ENCODE data around the gene EEF1AKMT2. TPM values are rescaled to one million over a fixed set of nuclear protein-coding genes. Genes with fewer than 3 reads are reported as not detected.

EEF1AKMT2 gene
- total RNA-seq, 2 experiments from 2014 or later = 22.3 to 26.3 TPM

DNA sequence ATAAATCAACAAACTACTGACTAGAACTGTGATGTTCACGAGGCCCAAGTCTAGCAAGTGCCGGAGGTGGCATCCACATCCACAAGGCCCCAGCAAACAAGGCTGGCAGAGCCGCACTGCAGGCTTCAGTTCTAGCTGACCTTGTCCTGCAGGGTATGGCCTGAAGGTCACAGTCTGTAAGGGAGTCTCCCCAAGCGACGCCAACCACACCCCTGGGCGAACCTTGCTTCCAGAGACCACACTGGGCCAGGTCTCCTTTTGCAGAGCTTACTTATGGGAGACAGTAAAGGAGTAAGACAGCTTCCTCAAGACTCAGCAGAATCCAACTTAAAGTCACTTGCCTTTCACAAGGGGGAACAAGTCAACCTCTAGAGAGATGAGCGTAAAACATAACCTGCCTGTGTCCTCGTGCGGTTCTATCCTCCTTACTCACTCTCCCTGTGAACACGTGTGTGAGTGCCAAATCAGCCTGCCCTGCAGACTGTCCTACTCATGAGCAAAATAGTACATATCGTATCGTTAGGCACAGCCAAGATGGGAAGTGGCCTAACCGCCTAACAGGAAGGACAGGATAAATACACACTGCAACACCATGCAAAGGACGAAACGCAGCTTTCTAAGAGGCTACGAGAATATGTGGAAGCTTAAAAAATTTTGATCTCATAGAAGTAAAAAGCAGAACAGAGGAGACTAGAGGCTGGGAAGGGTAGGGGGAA is 70.2 kb downstream of the EEF1AKMT2 start:
- Mint-ChIP-seq H3K4me3 (no peak overlapping the region), H3K4me1 (peaks cover 93% of the 10 kb centered on the region)
- ATAC-seq = no peak

DNA sequence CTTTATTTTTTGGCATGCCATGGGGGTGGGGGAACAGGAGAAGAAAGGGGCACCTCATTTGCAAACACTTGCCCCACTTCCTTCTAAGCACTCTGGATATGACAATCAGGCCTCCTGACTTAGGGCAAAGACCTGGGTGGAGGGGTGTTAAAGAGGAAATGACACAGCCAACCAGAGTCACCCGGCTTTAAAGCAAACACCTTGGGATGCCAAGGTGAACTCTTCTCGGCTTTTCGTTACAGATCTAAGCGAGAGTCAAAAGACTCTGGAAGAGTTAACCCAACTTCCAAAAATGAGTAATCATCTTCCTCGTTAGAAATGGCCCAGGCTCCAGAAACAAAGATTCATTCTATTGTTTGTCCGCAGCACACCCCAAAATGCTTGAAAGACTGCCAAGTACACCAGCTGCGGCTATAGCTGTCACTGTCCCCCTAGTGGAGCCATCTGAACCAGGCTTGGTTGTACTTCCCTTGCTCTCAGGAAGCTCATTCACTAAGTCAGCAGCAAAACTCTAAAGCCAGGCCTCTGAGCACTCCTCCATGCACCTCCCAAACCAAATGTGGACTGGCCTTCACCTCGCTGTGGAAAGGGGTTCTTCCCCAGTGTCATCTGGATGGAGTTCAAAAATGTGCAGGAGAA is 72.4 kb downstream of the EEF1AKMT2 start:
- DNase-seq = peak; percentile 87
- peak; percentile 61 for ATAC-seq
- Mint-ChIP-seq H3K9me3 (ENCODE audit: low read depth) (no peaks in the 10 kb centered on the region), H3K27ac (peak overlapping the region; percentile 91), H3K4me3 (peak overlapping the region; percentile 60), H3K4me1 (peaks cover 92% of the 10 kb centered on the region), H3K27me3 (no peaks in the 10 kb centered on the region), H3K36me3 (peaks cover 17% of the 10 kb centered on the region)
- CTCF ChIA-PET = interaction anchor here (0.8 to 9.0 kb wide), 17 partner anchors 9 to 179 kb away, joined by 3 to 106 read pairs (median 6); no protein-coding TSS in a partner anchor

More for the DNA sequence above, 70.2 kb downstream of the EEF1AKMT2 start:
- Mint-ChIP-seq H3K27me3 (no peaks in the 10 kb centered on the region), H3K36me3 (peaks cover 23% of the 10 kb centered on the region), H3K9me3 (ENCODE audit: low read depth) (no peaks in the 10 kb centered on the region), H3K27ac (peak overlapping the region; percentile 73)
- CTCF ChIA-PET = interaction anchor here (0.7 to 9.0 kb wide), 7 partner anchors 12 to 43 kb away, joined by 3 to 106 read pairs (median 7); no protein-coding TSS in a partner anchor
- DNase-seq = no peak

DNA sequence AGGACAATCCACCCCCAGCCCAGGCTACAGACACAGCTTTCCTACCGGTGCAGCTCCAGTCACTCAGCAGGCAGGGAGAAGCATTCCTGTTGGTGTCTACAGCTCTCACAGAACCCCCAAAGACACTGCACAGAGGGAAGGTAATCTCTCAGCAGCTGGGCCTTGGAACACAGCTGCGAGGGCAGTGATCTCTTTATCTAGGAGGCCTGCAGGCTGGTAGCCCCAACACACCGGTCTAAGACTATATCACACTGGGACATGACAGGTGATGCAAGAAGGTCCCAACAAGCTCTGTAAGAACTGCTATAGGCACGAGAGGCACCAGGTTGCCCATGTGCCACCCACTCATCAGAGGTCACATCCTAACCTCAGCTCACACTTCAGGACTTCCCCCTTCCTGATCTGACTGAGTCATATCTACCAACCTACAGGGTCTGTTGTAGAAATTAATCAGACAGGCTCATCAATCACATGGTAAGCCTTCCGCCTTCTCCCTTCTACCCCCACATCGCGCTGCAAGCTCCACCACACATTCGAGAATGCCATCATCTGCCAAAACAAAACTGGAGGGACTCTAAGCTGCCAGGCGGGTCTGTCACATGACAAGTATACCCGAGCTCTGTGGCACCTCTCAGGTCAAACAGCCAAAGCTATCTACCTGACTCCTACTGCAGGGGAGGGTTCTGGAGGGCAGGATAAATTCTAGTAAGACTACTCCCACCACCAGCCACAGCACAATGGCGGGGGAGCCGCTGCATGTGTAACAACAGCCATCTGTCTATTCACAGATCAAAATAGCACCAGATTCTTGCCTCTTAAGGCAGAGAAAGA is 73.6 kb downstream of the EEF1AKMT2 start:
- peak; percentile 87 for DNase-seq
- peaks cover 17% of the 10 kb centered on the region for H3K36me3 Mint-ChIP-seq
- peak overlapping the region; percentile 50 for H3K4me3 Mint-ChIP-seq
- H3K9me3 Mint-ChIP-seq (ENCODE audit: low read depth) = no peaks in the 10 kb centered on the region
- peak overlapping the region; percentile 91 for H3K27ac Mint-ChIP-seq
- CTCF ChIA-PET = interaction anchor here (0.8 to 9.0 kb wide), 16 partner anchors 10 to 178 kb away, joined by 3 to 106 read pairs (median 10); no protein-coding TSS in a partner anchor
- H3K27me3 Mint-ChIP-seq = no peaks in the 10 kb centered on the region
- peaks cover 91% of the 10 kb centered on the region for H3K4me1 Mint-ChIP-seq
- peak; percentile 75 for ATAC-seq

DNA sequence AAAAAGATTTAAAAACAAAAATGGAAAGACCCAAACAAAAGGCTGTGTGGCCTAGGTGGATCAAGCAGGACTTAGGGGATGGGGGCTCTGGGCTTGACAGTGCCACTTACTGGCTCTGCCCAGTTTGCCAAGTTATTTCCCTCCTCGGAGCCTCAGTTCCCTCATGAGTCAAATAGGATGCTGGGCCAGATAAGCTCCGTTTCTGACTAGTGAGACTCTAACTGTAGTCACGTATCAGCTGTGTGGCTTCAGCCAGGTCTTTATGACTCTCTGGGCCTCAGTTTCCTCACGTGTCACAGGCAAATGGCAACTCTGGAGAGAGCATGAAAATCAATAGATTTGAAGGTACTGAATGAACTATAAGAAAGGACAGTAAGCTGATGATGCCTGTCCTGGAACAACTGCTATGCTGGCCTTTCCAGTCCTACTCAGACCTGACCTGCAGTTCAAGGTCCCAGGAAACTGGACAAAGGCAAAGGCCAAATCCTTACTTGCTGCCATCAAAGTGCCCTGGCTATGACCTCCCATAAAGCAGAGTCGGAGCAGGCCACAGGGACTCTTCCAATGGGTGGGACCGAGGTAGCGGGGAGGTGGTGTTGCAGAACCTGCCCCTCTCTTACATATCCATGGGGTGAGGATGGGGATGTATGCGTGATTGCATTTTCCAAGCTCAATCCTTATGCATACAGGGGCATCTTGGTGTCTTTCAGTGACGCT is 74.5 kb downstream of the EEF1AKMT2 start:
- CTCF ChIA-PET = interaction anchor here (2.7 to 9.0 kb wide), 8 partner anchors 11 to 68 kb away, joined by 14 to 106 read pairs (median 53); no protein-coding TSS in a partner anchor
- H3K36me3 Mint-ChIP-seq = peaks cover 24% of the 10 kb centered on the region
- no peak for DNase-seq
- no peaks in the 10 kb centered on the region for H3K27me3 Mint-ChIP-seq
- no peak overlapping the region for H3K4me3 Mint-ChIP-seq
- no peaks in the 10 kb centered on the region for H3K9me3 Mint-ChIP-seq (ENCODE audit: low read depth)
- peaks cover 90% of the 10 kb centered on the region for H3K4me1 Mint-ChIP-seq
- no peak for ATAC-seq
- H3K27ac Mint-ChIP-seq = peak overlapping the region; percentile 91

DNA sequence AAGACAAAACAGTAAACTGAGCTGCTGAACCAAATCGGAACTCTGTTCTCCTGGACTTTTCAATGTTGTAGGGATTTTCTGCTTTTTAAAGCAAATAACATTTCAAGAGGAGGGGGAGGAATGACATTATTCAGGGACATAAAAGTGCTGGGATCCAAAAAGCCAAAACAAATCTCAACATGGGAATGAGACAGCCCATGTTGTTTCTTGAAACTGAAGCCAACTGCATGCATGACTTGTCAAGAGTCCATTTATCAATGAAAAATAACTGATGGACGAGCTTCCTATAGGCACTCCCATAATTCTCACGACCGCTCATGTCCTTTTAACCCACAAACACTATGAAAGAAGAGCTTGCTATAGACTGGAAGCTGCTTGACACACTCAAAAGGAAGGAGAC is 75.3 kb downstream of the EEF1AKMT2 start:
- peaks cover 24% of the 10 kb centered on the region for H3K36me3 Mint-ChIP-seq
- H3K27me3 Mint-ChIP-seq = no peaks in the 10 kb centered on the region
- no peak overlapping the region for H3K4me3 Mint-ChIP-seq
- CTCF ChIA-PET = interaction anchor here (3.5 to 9.0 kb wide), 3 partner anchors 17 to 67 kb away, joined by 40 to 106 read pairs (median 62); no protein-coding TSS in a partner anchor
- DNase-seq (no peak), ATAC-seq (no peak)
- peak overlapping the region; percentile 61 for H3K27ac Mint-ChIP-seq
- H3K4me1 Mint-ChIP-seq = peaks cover 83% of the 10 kb centered on the region
- no peaks in the 10 kb centered on the region for H3K9me3 Mint-ChIP-seq (ENCODE audit: low read depth)

DNA sequence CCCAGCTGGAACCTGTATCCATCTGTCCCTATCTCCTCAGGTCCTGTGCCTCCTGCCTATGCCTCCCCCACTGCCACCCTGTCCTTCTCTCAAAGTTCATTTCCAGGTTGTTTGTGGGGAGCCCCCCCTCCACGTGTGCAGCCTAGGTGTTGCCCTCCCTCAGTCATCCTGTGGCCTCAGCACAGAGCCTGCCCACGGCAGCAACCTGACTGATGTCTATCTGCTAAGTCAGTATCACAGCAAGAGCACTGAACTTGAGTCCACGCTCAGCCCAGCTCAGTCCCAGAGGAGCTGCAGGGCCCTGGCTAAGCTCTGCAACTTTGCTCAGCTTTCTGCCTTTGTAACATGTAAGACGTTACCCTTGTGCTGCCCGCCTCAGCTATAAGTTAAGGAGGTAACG is 76.2 kb downstream of the EEF1AKMT2 start:
- ATAC-seq = no peak
- Mint-ChIP-seq H3K27ac (peak overlapping the region; percentile 61), H3K4me3 (no peak overlapping the region), H3K36me3 (peaks cover 22% of the 10 kb centered on the region), H3K9me3 (ENCODE audit: low read depth) (no peaks in the 10 kb centered on the region), H3K27me3 (no peaks in the 10 kb centered on the region), H3K4me1 (peaks cover 82% of the 10 kb centered on the region)
- CTCF ChIA-PET = interaction anchor here (0.7 to 9.0 kb wide), 7 partner anchors 9 to 66 kb away, joined by 3 to 106 read pairs (median 6); no protein-coding TSS in a partner anchor
- peak; percentile 61 for DNase-seq

DNA sequence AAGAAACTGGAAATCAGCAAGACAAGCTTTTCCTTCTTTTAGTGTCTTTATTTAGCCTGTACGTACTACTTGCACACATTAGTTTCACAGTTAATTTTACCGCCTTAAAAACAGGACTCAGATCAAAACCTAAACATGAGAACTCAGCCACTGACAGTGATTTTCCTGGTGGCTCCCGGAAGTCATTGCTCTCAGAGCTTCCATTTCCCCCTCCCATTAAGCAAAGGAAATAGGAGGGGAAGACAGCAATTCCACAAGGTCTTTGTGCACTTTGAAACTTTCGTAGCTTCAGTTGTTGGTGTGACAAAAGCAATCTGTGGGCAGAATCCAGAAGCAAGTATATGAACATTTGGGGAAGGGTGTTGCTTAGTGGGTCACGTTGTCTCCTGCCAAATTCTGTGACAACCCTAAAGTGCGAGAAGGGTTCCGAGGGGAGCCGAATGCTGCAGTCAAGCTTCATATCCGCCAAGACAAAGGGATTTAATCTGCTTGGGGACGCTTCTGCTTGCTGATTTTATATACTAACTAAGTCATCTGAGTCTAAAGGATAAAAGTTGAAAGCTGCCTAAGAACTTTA is 77.9 kb downstream of the EEF1AKMT2 start:
- DNase-seq (no peak), ATAC-seq (no peak)
- H3K4me1 Mint-ChIP-seq = peaks cover 85% of the 10 kb centered on the region
- peak overlapping the region; percentile 12 for H3K27ac Mint-ChIP-seq
- H3K9me3 Mint-ChIP-seq (ENCODE audit: low read depth) = no peaks in the 10 kb centered on the region
- peaks cover 19% of the 10 kb centered on the region for H3K36me3 Mint-ChIP-seq
- CTCF ChIA-PET = interaction anchor here (0.7 to 3.0 kb wide), 9 partner anchors 9 to 249 kb away, joined by 3 to 10 read pairs (median 5); no protein-coding TSS in a partner anchor
- H3K4me3 Mint-ChIP-seq = no peak overlapping the region
- H3K27me3 Mint-ChIP-seq = no peaks in the 10 kb centered on the region

DNA sequence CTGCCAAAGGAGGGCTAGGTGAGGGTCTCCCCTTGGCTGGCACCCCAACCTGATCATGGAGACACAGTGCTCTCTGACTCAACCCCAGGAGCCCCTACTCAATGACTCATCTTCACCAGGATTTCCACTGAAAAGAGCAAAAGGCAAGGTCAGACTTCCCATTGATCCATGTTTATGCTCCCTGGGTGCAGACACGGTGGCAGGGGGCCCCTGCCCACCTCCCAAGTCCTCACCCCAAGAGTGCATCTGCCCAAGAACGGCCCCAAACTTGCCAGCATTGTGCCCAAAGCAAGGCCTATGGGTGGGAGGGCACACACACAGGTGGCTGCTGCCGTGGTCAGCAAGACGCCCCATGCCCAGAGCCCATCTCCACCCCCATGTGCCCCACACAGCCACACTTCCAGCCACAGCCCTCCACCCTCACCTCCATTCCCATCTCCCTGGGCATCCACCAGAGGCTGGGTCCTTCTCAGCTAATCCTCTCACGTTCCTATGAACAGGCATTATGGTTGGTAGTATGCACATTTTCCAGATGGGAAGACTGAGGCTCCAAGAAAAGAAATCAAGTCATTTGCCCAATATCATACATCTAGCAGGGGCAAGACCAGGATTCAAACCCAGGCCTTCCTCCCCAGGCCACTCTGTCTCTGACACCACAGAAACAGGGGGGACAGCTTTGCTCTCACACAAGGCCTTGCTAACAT is 78.8 kb downstream of the EEF1AKMT2 start:
- peaks cover 85% of the 10 kb centered on the region for H3K4me1 Mint-ChIP-seq
- no peaks in the 10 kb centered on the region for H3K27me3 Mint-ChIP-seq
- no peak overlapping the region for H3K27ac Mint-ChIP-seq
- H3K9me3 Mint-ChIP-seq (ENCODE audit: low read depth) = no peaks in the 10 kb centered on the region
- DNase-seq (no peak), ATAC-seq (no peak)
- CTCF ChIA-PET = interaction anchor here (1.3 to 3.0 kb wide), 3 partner anchors 8 to 28 kb away, joined by 5 to 10 read pairs (median 8); no protein-coding TSS in a partner anchor
- no peak overlapping the region for H3K4me3 Mint-ChIP-seq
- H3K36me3 Mint-ChIP-seq = peaks cover 19% of the 10 kb centered on the region

DNA sequence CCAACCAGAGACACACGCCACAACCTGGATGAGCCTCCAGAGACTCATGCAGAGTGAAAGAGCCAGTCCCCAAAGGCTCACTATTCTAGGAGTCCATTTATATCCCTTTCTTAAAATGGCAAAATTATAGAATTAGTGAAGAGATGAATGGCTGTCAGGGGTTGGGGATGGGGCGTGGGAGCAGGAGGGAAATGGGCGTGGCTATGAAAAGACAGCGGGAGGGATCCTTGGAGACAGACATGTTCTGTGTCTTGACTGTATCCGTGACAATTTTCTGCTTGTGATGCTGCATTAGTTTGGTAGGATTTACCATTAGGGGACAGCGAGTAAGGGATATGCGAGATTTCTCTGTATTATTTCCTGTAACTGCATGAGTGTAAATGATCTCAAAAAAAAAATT is 80.5 kb downstream of the EEF1AKMT2 start:
- Mint-ChIP-seq H3K4me1 (peaks cover 83% of the 10 kb centered on the region), H3K27me3 (no peaks in the 10 kb centered on the region), H3K4me3 (no peak overlapping the region), H3K36me3 (peaks cover 7% of the 10 kb centered on the region), H3K27ac (no peak overlapping the region), H3K9me3 (ENCODE audit: low read depth) (no peaks in the 10 kb centered on the region)
- no peak for ATAC-seq
- CTCF ChIA-PET = interaction anchor here (10.8 kb wide), 1 partner anchor 7 kb away, joined by 76 read pairs; no protein-coding TSS in a partner anchor
- no peak for DNase-seq

DNA sequence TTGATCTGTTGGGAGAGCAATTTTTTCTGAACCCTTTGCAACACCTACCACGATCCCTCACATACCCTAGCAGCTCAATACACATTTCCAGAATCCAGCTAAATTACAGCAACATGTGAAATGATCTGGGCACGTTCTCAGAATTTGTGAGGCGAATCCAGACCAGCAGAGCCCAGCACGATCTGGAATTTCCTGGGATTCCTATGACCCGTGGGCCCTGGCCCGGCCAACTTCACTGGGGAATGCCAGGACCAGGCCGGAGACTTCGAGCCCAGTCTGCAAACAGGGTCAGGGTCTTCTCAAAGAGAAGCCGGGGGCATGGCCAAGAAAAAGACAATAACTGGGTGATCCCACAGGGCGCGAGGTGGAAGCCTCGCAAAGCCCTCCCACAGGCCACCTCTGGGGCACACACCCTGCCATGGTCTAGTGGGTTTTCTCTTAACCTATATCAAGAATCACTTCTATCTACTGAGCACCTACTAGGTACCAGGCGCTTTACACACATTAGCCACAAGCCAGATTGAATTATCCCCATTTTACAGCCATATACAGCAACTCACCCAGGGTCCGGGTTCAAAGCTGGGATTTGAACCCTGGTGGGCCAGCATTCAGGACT is 81.3 kb downstream of the EEF1AKMT2 start:
- H3K9me3 Mint-ChIP-seq (ENCODE audit: low read depth) = no peaks in the 10 kb centered on the region
- peaks cover 7% of the 10 kb centered on the region for H3K36me3 Mint-ChIP-seq
- H3K4me3 Mint-ChIP-seq = no peak overlapping the region
- no peaks in the 10 kb centered on the region for H3K27me3 Mint-ChIP-seq
- no peak overlapping the region for H3K27ac Mint-ChIP-seq
- DNase-seq (no peak), ATAC-seq (no peak)
- CTCF ChIA-PET = interaction anchor here (0.8 to 10.8 kb wide), 2 partner anchors 8 to 9 kb away, joined by 3 to 76 read pairs; no protein-coding TSS in a partner anchor
- peaks cover 83% of the 10 kb centered on the region for H3K4me1 Mint-ChIP-seq

DNA sequence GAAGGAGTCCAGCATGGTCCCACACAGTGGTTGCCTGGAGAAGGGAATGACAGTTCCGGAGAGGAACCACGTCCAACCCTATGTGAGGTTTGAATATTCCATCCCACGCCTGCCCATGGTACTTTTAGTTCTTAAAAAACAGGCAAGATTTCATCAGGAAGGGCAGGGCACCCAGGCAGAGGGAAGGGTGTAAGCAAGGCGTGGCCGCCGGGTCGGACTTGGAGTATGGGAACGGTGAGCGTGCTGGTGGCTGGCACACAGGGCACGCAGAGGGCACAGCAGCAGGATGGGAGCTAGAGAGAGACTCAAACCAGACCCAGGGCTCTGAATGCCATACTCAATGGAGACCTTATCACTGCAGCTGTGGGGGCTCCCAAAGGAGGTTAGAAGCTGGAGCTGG is 81.8 kb downstream of the EEF1AKMT2 start:
- no peak for ATAC-seq
- peaks cover 8% of the 10 kb centered on the region for H3K36me3 Mint-ChIP-seq
- H3K27me3 Mint-ChIP-seq = no peaks in the 10 kb centered on the region
- H3K27ac Mint-ChIP-seq = peak overlapping the region; percentile 37
- no peak overlapping the region for H3K4me3 Mint-ChIP-seq
- no peaks in the 10 kb centered on the region for H3K9me3 Mint-ChIP-seq (ENCODE audit: low read depth)
- CTCF ChIA-PET = interaction anchor here (0.8 to 10.8 kb wide), 2 partner anchors 9 kb away, joined by 3 to 76 read pairs; no protein-coding TSS in a partner anchor
- H3K4me1 Mint-ChIP-seq = peaks cover 83% of the 10 kb centered on the region
- no peak for DNase-seq

Measured in activated CD8-positive, alpha-beta memory T cell treated with anti-CD3 and anti-CD28 coated beads, Interleukin-2, amount 10 ng/mL, durations not matched to agents 7 days and 5 days (primary cell).